DMS 273 treated with DMSO at 0.1 percent for 48 hours (cell line): ENCODE results near the gene FAM222A.

ENCODE experiments used
- DNase-seq: peaks from one replicate; lab custom pipeline; 2025; lab: John Stamatoyannopoulos, UW

The FAM222A gene

DNA sequence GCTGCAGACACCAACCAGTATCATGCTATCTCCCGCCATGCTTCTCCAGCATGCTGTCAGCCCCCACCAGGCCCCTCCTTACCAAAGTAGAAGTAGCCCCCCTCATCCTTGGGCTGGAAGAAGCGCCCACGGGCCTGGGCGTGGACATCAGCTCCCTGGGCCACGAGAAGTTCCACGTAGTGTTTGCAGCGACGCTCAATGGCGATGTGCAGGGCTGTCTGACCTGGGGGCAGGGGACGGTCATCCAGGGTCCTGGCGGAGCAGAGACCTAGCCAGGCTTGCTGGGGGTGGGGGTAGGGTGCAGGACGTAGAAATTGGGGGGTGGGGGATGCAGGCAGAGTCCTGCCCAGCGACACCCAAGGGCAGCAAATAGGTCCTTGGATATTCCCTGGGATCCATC lies 86.9 kb downstream of the FAM222A start:
- DNase-seq, result no peak

DNA sequence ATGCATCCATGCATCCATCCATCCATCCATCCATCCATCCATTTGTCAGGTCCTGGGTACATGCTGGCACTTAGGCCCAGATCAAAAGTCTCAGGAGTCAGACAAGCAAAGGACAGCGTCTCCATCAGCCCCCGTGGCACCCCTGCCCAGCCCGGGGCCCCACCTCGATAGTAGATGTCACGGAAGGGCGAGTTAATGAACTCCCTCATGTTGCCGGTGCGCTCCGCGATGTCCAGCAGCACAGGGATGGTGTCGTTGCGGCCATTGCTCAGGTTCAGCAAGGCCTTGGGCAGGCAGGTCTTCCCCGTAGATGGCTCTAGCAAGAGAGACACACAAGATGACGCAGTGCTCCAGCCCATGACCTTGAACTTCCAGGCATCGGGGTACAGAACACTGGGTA lies 89.2 kb downstream of the FAM222A start:
- DNase-seq, result no peak

DNA sequence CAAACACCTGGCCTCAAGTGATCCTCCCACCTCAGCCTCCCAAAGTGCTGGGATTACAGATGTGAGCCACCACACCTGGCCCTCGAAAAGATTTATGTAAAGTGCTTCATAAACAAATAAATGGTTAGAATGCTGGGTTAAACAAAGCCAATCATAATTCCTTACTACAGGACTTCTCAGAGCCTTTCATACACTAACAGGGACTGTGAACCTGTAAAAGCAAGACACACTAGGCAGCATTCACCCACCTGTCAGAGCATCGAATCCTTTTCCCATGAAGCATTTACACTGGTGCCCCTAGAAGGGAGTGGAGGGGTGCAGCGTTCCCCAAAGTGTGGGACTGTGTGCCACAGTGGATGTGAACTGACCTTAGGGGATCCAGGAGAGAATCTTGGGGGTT lies 90.1 kb downstream of the FAM222A start:
- DNase-seq, result no peak

DNA sequence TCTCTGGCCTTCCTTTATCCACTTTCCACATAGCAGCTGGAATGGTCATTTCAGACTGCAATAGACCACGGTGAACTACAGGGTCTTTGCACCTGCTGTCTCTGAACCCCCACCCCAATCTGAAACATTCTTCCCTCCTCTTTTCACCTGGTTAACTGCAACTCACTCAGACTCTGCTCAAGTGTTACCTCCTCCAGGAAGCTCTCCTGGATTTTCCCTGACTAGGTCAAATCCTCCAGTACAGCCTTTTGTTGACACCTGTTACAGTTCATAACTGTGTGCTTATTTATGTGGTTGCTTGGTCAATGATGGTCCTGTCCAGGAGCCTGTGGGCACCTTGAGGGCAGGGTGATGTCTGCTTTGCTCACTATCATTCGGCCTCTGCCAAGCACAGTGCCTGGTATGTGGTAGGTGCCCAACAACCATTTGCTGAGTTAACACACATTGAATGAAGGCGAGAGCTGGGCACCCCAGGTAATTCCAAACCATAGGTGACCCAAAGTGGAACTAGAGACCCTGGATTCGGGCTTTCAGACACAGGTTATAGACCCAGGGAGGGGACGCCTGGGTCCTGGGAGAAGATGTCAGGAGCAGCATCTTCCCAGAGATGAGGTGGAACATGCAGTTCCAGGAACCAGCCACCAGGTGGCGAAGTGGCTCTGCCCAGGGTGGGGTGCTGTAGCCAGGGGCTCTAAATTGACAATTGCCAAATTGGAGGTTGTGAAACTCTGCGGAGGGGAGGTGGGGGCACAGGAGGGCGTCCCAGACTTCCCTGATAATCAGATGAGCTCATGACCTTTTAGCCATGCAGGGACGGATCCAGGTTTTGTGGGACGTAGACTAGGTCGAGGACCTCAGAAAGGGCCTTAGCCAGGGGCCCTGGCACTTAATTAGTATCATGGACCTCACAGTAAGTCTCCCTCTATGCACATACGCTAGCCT lies 91.5 kb downstream of the FAM222A start:
- no peak for DNase-seq

DNA sequence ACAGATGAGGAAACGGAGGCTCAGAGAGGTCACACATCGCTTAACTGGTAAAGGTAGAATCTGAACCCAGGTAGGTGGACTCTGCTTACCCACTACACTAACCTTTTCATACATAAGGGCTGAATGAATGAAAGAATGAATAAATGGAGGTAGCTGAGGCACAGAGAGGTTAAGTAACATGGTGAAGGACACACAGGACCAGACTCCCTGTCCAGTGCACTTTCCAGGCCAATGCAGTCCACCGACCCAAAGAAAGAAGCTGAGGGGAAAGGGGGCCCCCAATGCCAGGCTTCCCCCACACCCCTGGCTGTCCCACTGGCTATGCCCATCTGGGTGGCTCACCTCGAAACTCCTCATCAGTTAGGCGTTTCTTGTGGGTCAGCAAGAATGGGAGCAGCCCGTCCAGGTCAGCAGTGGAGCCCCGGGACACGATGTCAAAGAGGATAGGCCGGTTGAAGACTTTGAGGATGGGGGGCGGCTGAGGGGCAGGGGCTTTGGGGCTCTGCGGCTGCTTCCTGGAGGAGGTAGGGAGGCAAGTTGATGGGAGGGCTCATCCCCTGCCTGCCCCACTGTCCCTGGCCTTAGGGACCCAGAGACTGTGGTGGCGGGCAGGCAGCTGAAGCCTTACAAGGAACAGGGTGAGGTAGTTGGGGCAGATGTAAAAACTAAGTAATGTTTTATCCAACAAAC lies 94.5 kb downstream of the FAM222A start:
- DNase-seq, result no peak

- no peak for DNase-seq
Measured at GRCh38 chr12:109808876-109809646, 95.4 kb downstream of the FAM222A start.

DNA sequence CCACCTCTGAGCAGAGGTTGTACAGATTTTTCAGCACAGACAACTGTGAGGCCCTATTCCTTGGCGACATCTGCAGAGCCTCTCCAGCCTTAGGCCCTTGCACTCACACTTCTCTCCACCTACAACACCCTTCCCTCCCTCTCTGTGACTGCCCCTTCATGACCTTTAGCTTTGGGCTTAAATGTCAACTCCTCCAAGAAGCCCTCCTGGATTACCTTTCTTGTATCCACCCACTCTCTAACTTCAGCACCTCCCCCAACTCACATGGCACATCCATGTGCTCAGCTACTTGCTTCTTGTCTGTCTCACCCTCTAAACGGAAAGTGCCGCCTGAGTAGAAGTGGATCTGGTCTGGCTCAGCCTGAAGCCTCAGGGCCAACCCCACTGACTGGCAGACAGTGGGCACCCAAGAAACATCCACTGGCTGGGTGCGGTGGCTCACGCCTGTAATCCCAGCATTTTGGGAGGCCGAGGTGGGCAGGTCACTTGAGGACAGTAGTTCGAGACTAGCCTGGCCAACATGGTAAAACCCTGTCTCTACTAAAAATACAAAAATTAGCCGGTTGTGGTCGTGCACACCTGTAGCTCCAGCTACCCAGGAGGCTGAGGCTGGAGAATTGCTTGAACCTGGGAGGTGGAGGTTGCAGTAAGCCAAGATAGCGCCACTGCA lies 97.5 kb downstream of the FAM222A start:
- DNase-seq, result no peak

GRCh38 chr12:109811624-109811995 lies 98.0 kb downstream of the FAM222A start:
- no peak for DNase-seq

- no peak for DNase-seq
Measured at GRCh38 chr12:109813810-109814416, 100.3 kb downstream of the FAM222A start.

DNA sequence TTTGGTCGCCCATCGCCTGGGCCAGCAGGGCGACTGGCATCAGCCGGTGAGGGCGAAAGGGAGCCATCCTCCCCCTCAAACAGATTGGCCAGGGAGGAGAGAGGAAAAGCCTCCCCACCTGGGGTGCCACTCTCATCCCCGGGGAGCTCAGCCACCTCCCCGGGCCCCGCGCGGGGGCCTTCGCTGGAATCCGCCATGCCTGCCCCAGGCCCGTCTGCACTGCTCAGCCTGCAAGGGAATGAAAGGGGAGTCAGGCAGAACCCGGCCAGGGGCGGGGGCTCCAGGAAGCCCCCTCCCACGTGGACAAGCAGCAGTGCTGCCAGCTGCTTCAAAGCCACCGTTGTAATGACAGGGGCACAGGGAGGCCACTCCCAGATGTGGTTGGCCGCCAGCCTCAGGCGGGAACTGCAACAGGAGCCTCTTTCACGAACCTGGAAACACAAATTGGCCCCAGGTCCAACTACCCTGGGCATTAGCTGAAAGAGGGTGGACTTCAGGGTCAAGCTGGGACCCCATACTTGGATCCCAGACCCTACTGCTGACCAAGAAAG lies 101.0 kb downstream of the FAM222A start:
- DNase-seq, result no peak

- DNase-seq, result no peak
Measured at GRCh38 chr12:109815225-109815624, 101.6 kb downstream of the FAM222A start.

GRCh38 chr12:109815757-109816617 lies 102.4 kb downstream of the FAM222A start:
- DNase-seq, result no peak

DNA sequence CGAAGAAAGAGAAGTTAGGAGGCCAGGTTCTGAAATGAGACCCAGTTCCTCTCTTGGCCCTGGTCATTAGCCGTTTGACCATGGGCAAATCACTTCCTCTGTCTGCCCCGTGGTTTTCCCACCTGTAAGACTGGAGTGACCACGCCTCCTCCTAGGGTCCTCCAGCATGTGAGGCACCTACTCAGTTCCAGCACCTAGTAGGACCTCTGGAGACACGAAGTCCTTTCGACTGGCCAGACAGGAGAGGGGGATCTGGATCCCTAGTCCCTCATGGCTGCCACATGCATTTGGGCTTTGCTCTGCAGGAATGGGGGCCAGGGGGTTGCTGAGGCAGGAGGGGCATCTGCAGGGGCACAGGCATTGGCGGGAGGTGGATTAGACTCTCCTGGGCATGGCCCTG lies 103.2 kb downstream of the FAM222A start:
- no peak for DNase-seq

DNA sequence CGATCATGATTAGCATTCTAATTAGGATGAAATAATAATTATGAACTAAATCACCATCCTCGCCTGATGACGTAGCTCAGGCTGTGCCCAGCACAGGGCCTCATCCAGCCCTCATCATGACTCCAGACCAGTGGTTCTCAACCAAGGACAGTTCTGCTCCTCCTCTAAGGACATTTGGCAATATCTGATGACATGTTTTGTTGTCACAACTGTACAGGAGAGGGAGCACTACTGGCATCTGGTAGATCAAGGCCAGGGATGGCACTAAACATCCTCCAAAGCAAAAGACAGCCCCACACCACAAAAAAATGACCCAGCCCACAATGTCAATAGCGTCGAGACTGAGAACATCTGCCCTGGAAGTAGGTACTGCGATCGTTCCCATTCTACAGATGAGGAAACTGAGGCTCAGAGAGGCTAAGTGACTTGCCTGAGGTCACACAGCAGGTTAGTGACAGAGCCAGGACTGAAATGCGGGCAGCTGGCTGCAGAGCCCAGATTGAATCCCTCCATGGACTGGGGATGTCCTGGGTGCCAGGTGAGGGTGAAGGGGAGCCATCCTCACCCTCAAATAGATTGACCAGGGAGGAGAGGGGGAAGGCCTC lies 104.1 kb downstream of the FAM222A start:
- no peak for DNase-seq

- no peak for DNase-seq
Measured at GRCh38 chr12:109818253-109818652, 104.6 kb downstream of the FAM222A start.

- DNase-seq, result no peak
Measured at GRCh38 chr12:109818905-109819500, 105.4 kb downstream of the FAM222A start.
